CD8-positive, alpha-beta memory T cell (primary cell): ENCODE results near the gene PDGFC. TPM values are rescaled to one million over a fixed set of nuclear protein-coding genes. Genes with fewer than 3 reads are reported as not detected.

Experiments
- CTCF ChIA-PET: fragments of 350-600 bp; sonication (Branson Sonifier 250); formaldehyde crosslinking; loops from one replicate; lab custom pipeline; 2021; ENCODE audit warnings: antibody characterized with exemption; lab: Charles Lee
- POLR2A ChIA-PET: fragments of 350-600 bp; sonication (Branson Sonifier 250); formaldehyde crosslinking; loops from one replicate; lab custom pipeline; 2021; ENCODE audit warnings: antibody characterized with exemption; lab: Charles Lee
- DNase-seq, 5 donors: peaks; one replicate each; pipeline versions ENCODE4 v3.0.0 to v3.0.0-alpha.2; 2020 to 2022; ENCODE audit warnings: mixed read lengths in 1 of 5
- H3K27ac ChIP-seq: one replicate; pipeline ENCODE4 v1.7.0; 2013; ENCODE audit warnings: low read depth, mild to moderate bottlenecking, low read length, moderate library complexity
- H3K27me3 ChIP-seq: 2 replicates; pipeline ENCODE4 v1.7.0; 2013; ENCODE audit warnings: low read length, mild to moderate bottlenecking; ENCODE audit not compliant: insufficient read depth, poor library complexity, severe bottlenecking
- H3K36me3 ChIP-seq: 2 replicates; pipeline ENCODE4 v1.7.0; 2013; ENCODE audit warnings: mild to moderate bottlenecking, low read length, moderate library complexity; ENCODE audit not compliant: insufficient read depth
- H3K4me1 ChIP-seq: 2 replicates; pipeline ENCODE4 v1.7.0; 2013; ENCODE audit warnings: mild to moderate bottlenecking, low read length, moderate library complexity; ENCODE audit not compliant: insufficient read depth
- H3K4me3 ChIP-seq: 2 replicates; pipeline ENCODE4 v1.7.0; 2013; ENCODE audit warnings: mild to moderate bottlenecking, low read length
- H3K9me3 ChIP-seq: 2 replicates; pipeline ENCODE4 v1.7.0; 2013; ENCODE audit warnings: mild to moderate bottlenecking, low read length
- H3K27ac Mint-ChIP-seq, 8 donors: one replicate each; pipeline ENCODE4 v1.8.0; 2020 to 2021; ENCODE audit warnings: mixed read lengths in 8 of 8, mild to moderate bottlenecking in 6 of 8, inconsistent platforms in 3 of 8, moderate library complexity in 3 of 8
- H3K27me3 Mint-ChIP-seq, 2 donors: one replicate each; pipeline ENCODE4 v1.8.0; 2020 to 2021; ENCODE audit warnings: mixed read lengths in 2 of 2, mild to moderate bottlenecking in 1 of 2, moderate library complexity in 1 of 2
- H3K36me3 Mint-ChIP-seq, 3 donors: one replicate each; pipeline ENCODE4 v1.8.0; 2020 to 2021; ENCODE audit warnings: mixed read lengths in 3 of 3, inconsistent platforms in 1 of 3, mild to moderate bottlenecking in 1 of 3
- H3K4me1 Mint-ChIP-seq, 3 donors: one replicate each; pipeline ENCODE4 v1.8.0; 2020 to 2021; ENCODE audit warnings: mixed read lengths in 3 of 3, inconsistent platforms in 1 of 3, mild to moderate bottlenecking in 1 of 3
- H3K4me3 Mint-ChIP-seq, 7 donors: one replicate each; pipeline ENCODE4 v1.8.0; 2020 to 2021; ENCODE audit warnings: mixed read lengths in 7 of 7, mild to moderate bottlenecking in 6 of 7, moderate library complexity in 4 of 7, inconsistent platforms in 2 of 7
- H3K9me3 Mint-ChIP-seq, 5 donors: one replicate each; pipeline ENCODE4 v1.8.0; 2020 to 2022; ENCODE audit warnings: mixed read lengths in 5 of 5, mild to moderate bottlenecking in 3 of 5, moderate library complexity in 2 of 5, inconsistent platforms in 1 of 5
- polyA plus RNA-seq: library from polyadenylated mRNA; unstranded; fragments of 300-500 nt; fragmentation: Illumina TruSeq; gene quantifications from one replicate; pipeline ENCODE4 v1.2.3, GENCODE V29; 2021
- total RNA-seq, 2 experiments: library from RNA; stranded (reverse); gene quantifications; one replicate each; pipeline ENCODE4 v1.2.3, GENCODE V29; 2021

The PDGFC gene
- total and polyA plus RNA-seq, 3 experiments from 2014 or later: 0.13 TPM; not detected in 2

GRCh38 chr4:156788782-156789181 lies 182.8 kb downstream of the PDGFC start:
- POLR2A ChIA-PET: no interaction called here
- Histone ChIP-seq H3K27ac (no peak overlapping the region), H3K27me3 (no peaks in the 10 kb centered on the region), H3K4me1 (no peaks in the 10 kb centered on the region), H3K4me3 (no peak overlapping the region), H3K9me3 (no peaks in the 10 kb centered on the region), H3K36me3 (no peaks in the 10 kb centered on the region)
- CTCF ChIA-PET: no interaction called here
- H3K4me1 Mint-ChIP-seq: no peaks in the 10 kb centered on the region
- DNase-seq: no peak
- no peak overlapping the region for H3K4me3 Mint-ChIP-seq
- H3K9me3 Mint-ChIP-seq: peaks cover 0 to 4% (median 0%) of the 10 kb centered on the region in 5 donors
- no peak overlapping the region for H3K27ac Mint-ChIP-seq
- no peaks in the 10 kb centered on the region for H3K27me3 Mint-ChIP-seq
- H3K36me3 Mint-ChIP-seq: no peaks in the 10 kb centered on the region

GRCh38 chr4:156786713-156787112 lies 184.9 kb downstream of the PDGFC start:
- Mint-ChIP-seq H3K27me3 (no peaks in the 10 kb centered on the region), H3K9me3 (peaks cover 0 to 8% (median 0%) of the 10 kb centered on the region in 5 donors), H3K36me3 (no peaks in the 10 kb centered on the region), H3K4me1 (no peaks in the 10 kb centered on the region), H3K4me3 (no peak overlapping the region), H3K27ac (no peak overlapping the region)
- ChIA-PET CTCF (no interaction called here), POLR2A (no interaction called here)
- H3K9me3 ChIP-seq: no peaks in the 10 kb centered on the region
- H3K27me3 ChIP-seq: no peaks in the 10 kb centered on the region
- H3K4me1 ChIP-seq: no peaks in the 10 kb centered on the region
- no peaks in the 10 kb centered on the region for H3K36me3 ChIP-seq
- no peak overlapping the region for H3K27ac ChIP-seq
- H3K4me3 ChIP-seq: no peak overlapping the region
- no peak for DNase-seq

DNA sequence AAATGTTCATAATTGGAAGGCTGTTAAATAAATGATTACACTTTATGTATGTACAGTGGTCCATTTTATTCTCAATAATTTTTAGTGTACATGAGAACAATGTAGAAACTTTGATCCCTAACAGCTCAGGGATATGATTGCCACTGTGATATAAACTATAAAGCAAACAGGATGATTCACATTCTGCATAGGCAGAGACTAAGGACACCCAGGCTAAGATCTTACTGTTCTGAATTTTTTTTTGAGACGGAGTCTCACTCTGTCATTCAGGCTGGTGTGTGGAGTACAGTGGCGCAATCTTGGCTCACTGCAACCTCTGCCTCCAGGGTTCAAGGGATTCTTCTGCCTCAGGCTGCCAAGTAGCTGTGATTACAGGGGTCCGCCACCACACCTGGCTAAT lies 186.6 kb downstream of the PDGFC start:
- Mint-ChIP-seq H3K27me3 (no peaks in the 10 kb centered on the region), H3K4me1 (no peaks in the 10 kb centered on the region), H3K9me3 (peaks cover 0 to 9% (median 3%) of the 10 kb centered on the region in 5 donors), H3K36me3 (no peaks in the 10 kb centered on the region), H3K27ac (no peak overlapping the region), H3K4me3 (no peak overlapping the region)
- DNase-seq: no peak
- Histone ChIP-seq H3K4me3 (no peak overlapping the region), H3K27me3 (no peaks in the 10 kb centered on the region), H3K27ac (no peak overlapping the region), H3K9me3 (peaks cover 3% of the 10 kb centered on the region), H3K4me1 (no peaks in the 10 kb centered on the region), H3K36me3 (no peaks in the 10 kb centered on the region)
- CTCF ChIA-PET: no interaction called here
- POLR2A ChIA-PET: no interaction called here

DNA sequence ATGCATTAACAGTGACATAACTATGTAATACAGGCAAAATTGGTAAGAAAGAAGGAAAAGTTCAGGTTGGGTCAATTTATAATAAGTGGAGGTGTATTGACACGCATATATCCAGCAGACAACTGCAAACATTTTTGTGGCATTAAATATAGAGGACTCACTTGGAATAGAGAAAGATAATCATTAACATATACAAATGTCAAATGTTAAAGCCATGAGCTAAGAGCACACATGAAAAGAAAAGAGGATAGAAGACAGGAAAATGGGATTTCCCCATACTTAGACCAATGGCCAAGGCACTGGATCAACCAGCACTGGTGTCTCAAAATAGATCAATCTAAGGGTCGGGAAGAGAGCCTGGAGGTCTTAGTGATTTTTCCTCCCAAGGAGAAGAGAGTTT lies 187.6 kb downstream of the PDGFC start:
- no peak overlapping the region for H3K27ac Mint-ChIP-seq
- no peak overlapping the region for H3K4me3 ChIP-seq
- no peak for DNase-seq
- ChIA-PET CTCF (no interaction called here), POLR2A (no interaction called here)
- no peaks in the 10 kb centered on the region for H3K27me3 ChIP-seq
- no peak overlapping the region for H3K4me3 Mint-ChIP-seq
- peaks cover 3% of the 10 kb centered on the region for H3K9me3 ChIP-seq
- no peaks in the 10 kb centered on the region for H3K36me3 ChIP-seq
- no peaks in the 10 kb centered on the region for H3K4me1 Mint-ChIP-seq
- no peaks in the 10 kb centered on the region for H3K36me3 Mint-ChIP-seq
- H3K27me3 Mint-ChIP-seq: no peaks in the 10 kb centered on the region
- no peak overlapping the region for H3K27ac ChIP-seq
- H3K9me3 Mint-ChIP-seq: peaks cover 0 to 12% (median 3%) of the 10 kb centered on the region in 5 donors
- no peaks in the 10 kb centered on the region for H3K4me1 ChIP-seq

- no peak overlapping the region for H3K27ac Mint-ChIP-seq
- H3K9me3 Mint-ChIP-seq: peaks cover 0 to 13% (median 3%) of the 10 kb centered on the region in 5 donors
- no peak overlapping the region for H3K27ac ChIP-seq
- POLR2A ChIA-PET: no interaction called here
- H3K27me3 Mint-ChIP-seq: no peaks in the 10 kb centered on the region
- H3K4me3 ChIP-seq: no peak overlapping the region
- CTCF ChIA-PET: no interaction called here
- H3K4me3 Mint-ChIP-seq: no peak overlapping the region
- H3K27me3 ChIP-seq: no peaks in the 10 kb centered on the region
- H3K9me3 ChIP-seq: peaks cover 3% of the 10 kb centered on the region
- no peaks in the 10 kb centered on the region for H3K36me3 ChIP-seq
- DNase-seq: no peak
- H3K4me1 Mint-ChIP-seq: no peaks in the 10 kb centered on the region
- H3K4me1 ChIP-seq: no peaks in the 10 kb centered on the region
- no peaks in the 10 kb centered on the region for H3K36me3 Mint-ChIP-seq
These were observed 189.1 kb downstream of the PDGFC start for GRCh38 chr4:156782491-156782890.

DNA sequence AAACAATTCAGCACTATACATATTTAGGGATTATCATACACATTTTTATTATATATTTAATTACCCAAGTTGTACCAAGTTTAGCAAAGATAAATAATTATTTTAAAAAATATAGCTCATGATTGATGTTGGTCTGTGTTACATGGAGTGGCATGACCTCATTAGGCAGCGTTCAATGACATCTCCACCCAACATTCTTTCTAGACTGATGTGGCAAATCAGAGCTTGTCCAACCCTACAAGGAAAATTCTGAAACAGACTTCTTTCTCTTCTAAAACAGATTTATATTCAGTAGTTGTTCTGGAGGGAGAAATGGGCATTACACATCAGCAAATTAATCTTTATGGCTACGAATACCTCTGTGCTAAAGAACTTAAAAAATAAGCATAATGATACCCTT lies 189.7 kb downstream of the PDGFC start:
- ChIA-PET CTCF (no interaction called here), POLR2A (no interaction called here)
- no peak overlapping the region for H3K27ac Mint-ChIP-seq
- Histone ChIP-seq H3K9me3 (peaks cover 3% of the 10 kb centered on the region), H3K27me3 (no peaks in the 10 kb centered on the region), H3K4me1 (no peaks in the 10 kb centered on the region), H3K27ac (no peak overlapping the region), H3K4me3 (no peak overlapping the region), H3K36me3 (no peaks in the 10 kb centered on the region)
- H3K9me3 Mint-ChIP-seq: peaks cover 0 to 13% (median 3%) of the 10 kb centered on the region in 5 donors
- no peak for DNase-seq
- no peaks in the 10 kb centered on the region for H3K36me3 Mint-ChIP-seq
- no peaks in the 10 kb centered on the region for H3K4me1 Mint-ChIP-seq
- no peak overlapping the region for H3K4me3 Mint-ChIP-seq
- no peaks in the 10 kb centered on the region for H3K27me3 Mint-ChIP-seq

GRCh38 chr4:156779774-156780173 lies 191.8 kb downstream of the PDGFC start:
- H3K36me3 ChIP-seq: no peaks in the 10 kb centered on the region
- ChIA-PET POLR2A (no interaction called here), CTCF (no interaction called here)
- Mint-ChIP-seq H3K36me3 (no peaks in the 10 kb centered on the region), H3K9me3 (peaks cover 0 to 13% (median 3%) of the 10 kb centered on the region in 5 donors), H3K4me3 (no peak overlapping the region), H3K27ac (no peak overlapping the region), H3K4me1 (no peaks in the 10 kb centered on the region), H3K27me3 (no peaks in the 10 kb centered on the region)
- no peaks in the 10 kb centered on the region for H3K27me3 ChIP-seq
- H3K4me3 ChIP-seq: no peak overlapping the region
- H3K9me3 ChIP-seq: peaks cover 3% of the 10 kb centered on the region
- DNase-seq: no peak
- no peak overlapping the region for H3K27ac ChIP-seq
- H3K4me1 ChIP-seq: no peaks in the 10 kb centered on the region

- Histone ChIP-seq H3K4me1 (no peaks in the 10 kb centered on the region), H3K27ac (no peak overlapping the region), H3K36me3 (no peaks in the 10 kb centered on the region), H3K4me3 (no peak overlapping the region), H3K9me3 (peaks cover 3% of the 10 kb centered on the region), H3K27me3 (no peaks in the 10 kb centered on the region)
- Mint-ChIP-seq H3K9me3 (peaks cover 1 to 14% (median 3%) of the 10 kb centered on the region in 5 donors), H3K27me3 (no peaks in the 10 kb centered on the region), H3K27ac (no peak overlapping the region), H3K4me1 (no peaks in the 10 kb centered on the region), H3K36me3 (no peaks in the 10 kb centered on the region), H3K4me3 (no peak overlapping the region)
- ChIA-PET CTCF (no interaction called here), POLR2A (no interaction called here)
- no peak for DNase-seq
These were observed 192.6 kb downstream of the PDGFC start for GRCh38 chr4:156779042-156779441.

GRCh38 chr4:156778606-156779005 lies 193.0 kb downstream of the PDGFC start:
- Mint-ChIP-seq H3K27ac (no peak overlapping the region), H3K4me1 (no peaks in the 10 kb centered on the region)
- CTCF ChIA-PET: no interaction called here

More at GRCh38 chr4:156778606-156779005, 193.0 kb downstream of the PDGFC start:
- H3K36me3 Mint-ChIP-seq: no peaks in the 10 kb centered on the region
- no peak overlapping the region for H3K27ac ChIP-seq
- no peak for DNase-seq
- no peaks in the 10 kb centered on the region for H3K27me3 Mint-ChIP-seq
- H3K27me3 ChIP-seq: no peaks in the 10 kb centered on the region
- POLR2A ChIA-PET: no interaction called here
- H3K4me3 ChIP-seq: no peak overlapping the region
- peaks cover 2 to 13% (median 6%) of the 10 kb centered on the region in 5 donors for H3K9me3 Mint-ChIP-seq
- no peaks in the 10 kb centered on the region for H3K4me1 ChIP-seq
- no peaks in the 10 kb centered on the region for H3K36me3 ChIP-seq
- peaks cover 3% of the 10 kb centered on the region for H3K9me3 ChIP-seq
- no peak overlapping the region for H3K4me3 Mint-ChIP-seq
